GM18519 (cell line): ENCODE data around the gene S1PR4.

ENCODE experiments used
- ATAC-seq: cut with Tn5 transposase; IDR thresholded peaks from one replicate; pipeline ENCODE4 v1.9.1; 2021; ENCODE audit warnings: mild to moderate bottlenecking, moderate library complexity; ENCODE audit not compliant: unreplicated experiment, low FRiP score

S1PR4 gene

GRCh38 chr19:3178377-3178972 is at the start of gene S1PR4:
Gene S1PR4 (plus strand): TSS chr19:3178769. CDS start chr19:3178793, 24 bp downstream.
- ATAC-seq: no peak

GRCh38 chr19:3129112-3129511 is 49.5 kb upstream of the S1PR4 start:
- ATAC-seq: no peak

- no peak for ATAC-seq
Measured at GRCh38 chr19:3131168-3131567, 47.4 kb upstream of the S1PR4 start.

- ATAC-seq: no peak
Measured at GRCh38 chr19:3132971-3133792, 45.4 kb upstream of the S1PR4 start.

GRCh38 chr19:3133793-3134116 is 44.8 kb upstream of the S1PR4 start:
- no peak for ATAC-seq

GRCh38 chr19:3135961-3136683 is 42.4 kb upstream of the S1PR4 start, which contains the start of gene GNA15:
Gene GNA15 (plus strand): TSS chr19:3136033. CDS start chr19:3136451, 418 bp downstream.
- no peak for ATAC-seq

GRCh38 chr19:3136684-3137055 is 41.9 kb upstream of the S1PR4 start:
- no peak for ATAC-seq

GRCh38 chr19:3137119-3137518 is 41.5 kb upstream of the S1PR4 start:
- no peak for ATAC-seq

- no peak for ATAC-seq
Measured at GRCh38 chr19:3138268-3138667, 40.3 kb upstream of the S1PR4 start.

GRCh38 chr19:3140667-3141038 is 37.9 kb upstream of the S1PR4 start:
- ATAC-seq: no peak

GRCh38 chr19:3142292-3142670 is 36.3 kb upstream of the S1PR4 start:
- ATAC-seq: no peak

- no peak for ATAC-seq
Measured at GRCh38 chr19:3142781-3143337, 35.7 kb upstream of the S1PR4 start.

- ATAC-seq: no peak
Measured at GRCh38 chr19:3145909-3146676, 32.5 kb upstream of the S1PR4 start.

- ATAC-seq: no peak
Measured at GRCh38 chr19:3146677-3147100, 31.9 kb upstream of the S1PR4 start.

GRCh38 chr19:3148503-3148902 is 30.1 kb upstream of the S1PR4 start:
- ATAC-seq: no peak

GRCh38 chr19:3149089-3149488 is 29.5 kb upstream of the S1PR4 start:
- no peak for ATAC-seq

GRCh38 chr19:3149526-3150505 is 28.8 kb upstream of the S1PR4 start:
- ATAC-seq: no peak

- ATAC-seq: no peak
Measured at GRCh38 chr19:3150739-3151329, 27.7 kb upstream of the S1PR4 start.
